ENCODE data around the gene CAP1. TPM values are rescaled to one million over a fixed set of nuclear protein-coding genes. Genes with fewer than 3 reads are reported as not detected.

CAP1 gene
- total and polyA plus RNA-seq, 7 donors, result 177 to 412 (median 234) TPM

DNA sequence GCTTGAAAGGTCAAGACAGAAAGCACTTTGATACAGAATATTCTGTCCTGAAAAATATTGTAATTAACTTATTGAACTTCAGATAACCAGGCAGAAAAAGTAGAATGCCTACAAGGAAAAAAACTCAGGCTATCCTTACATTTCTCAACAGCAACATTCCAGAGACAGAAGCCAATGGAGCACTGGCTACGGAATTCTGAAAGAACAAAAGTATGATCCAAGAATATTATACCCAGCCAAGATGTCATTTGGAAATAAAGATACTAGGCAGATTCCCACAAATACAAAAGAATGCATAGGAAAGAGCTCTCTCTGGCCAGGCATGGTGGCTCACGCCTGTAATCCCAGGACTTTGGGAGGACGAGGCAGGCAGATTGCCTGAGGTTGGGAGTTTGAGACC lies 62.4 kb downstream of the CAP1 start:
- H3K9me3 ChIP-seq, result no peaks in the 10 kb centered on the region
- no peaks in the 10 kb centered on the region for H3K4me1 ChIP-seq
- no peaks in the 10 kb centered on the region for H3K36me3 ChIP-seq
- DNase-seq, result no peak
- WGBS, 2 donors, result 95 to 96% methylated on average over 3 of the region's 3 CpGs
- no peak overlapping the region for H3K27ac ChIP-seq
- intact Hi-C loops (cut with DNase I), result no loop called here
- TF ChIP-seq EP300 (IDR thresholded peaks at IDR 0.05) (no peak), POLR2AphosphoS5 (IDR thresholded peaks at IDR 0.05) (no peak), POLR2A (IDR thresholded peaks at IDR 0.05) (no peak)
- TF ChIP-seq, protein P1, sequence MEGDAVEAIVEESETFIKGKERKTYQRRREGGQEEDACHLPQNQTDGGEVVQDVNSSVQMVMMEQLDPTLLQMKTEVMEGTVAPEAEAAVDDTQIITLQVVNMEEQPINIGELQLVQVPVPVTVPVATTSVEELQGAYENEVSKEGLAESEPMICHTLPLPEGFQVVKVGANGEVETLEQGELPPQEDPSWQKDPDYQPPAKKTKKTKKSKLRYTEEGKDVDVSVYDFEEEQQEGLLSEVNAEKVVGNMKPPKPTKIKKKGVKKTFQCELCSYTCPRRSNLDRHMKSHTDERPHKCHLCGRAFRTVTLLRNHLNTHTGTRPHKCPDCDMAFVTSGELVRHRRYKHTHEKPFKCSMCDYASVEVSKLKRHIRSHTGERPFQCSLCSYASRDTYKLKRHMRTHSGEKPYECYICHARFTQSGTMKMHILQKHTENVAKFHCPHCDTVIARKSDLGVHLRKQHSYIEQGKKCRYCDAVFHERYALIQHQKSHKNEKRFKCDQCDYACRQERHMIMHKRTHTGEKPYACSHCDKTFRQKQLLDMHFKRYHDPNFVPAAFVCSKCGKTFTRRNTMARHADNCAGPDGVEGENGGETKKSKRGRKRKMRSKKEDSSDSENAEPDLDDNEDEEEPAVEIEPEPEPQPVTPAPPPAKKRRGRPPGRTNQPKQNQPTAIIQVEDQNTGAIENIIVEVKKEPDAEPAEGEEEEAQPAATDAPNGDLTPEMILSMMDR (IDR thresholded peaks at IDR 0.05), result no peak
- no peaks in the 10 kb centered on the region for H3K27me3 ChIP-seq
- no peak overlapping the region for H3K4me3 ChIP-seq

DNA sequence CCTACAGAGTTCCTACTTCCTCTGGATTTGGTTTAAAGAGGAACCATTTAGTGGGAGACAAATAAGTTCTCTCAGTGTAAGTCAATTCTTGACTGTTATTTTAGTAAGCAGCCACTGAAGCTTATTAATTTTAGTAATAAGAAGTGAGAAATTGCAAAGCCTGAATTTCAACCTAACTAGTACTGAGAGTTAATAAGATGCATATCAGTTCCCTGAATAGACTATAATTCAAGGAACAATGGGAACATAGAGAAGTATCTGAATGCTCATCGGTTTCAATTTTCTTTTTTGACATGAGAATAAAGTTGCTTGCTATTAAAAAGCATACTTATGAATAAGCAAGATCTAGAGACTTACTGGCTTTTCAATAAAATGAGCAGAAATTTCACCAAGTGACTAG lies 64.5 kb downstream of the CAP1 start:
- WGBS, 2 donors, result 80 to 82% methylated on average over 1 of the region's 1 CpG
- Histone ChIP-seq H3K27me3 (no peaks in the 10 kb centered on the region), H3K27ac (no peak overlapping the region), H3K36me3 (no peaks in the 10 kb centered on the region), H3K9me3 (peaks cover 0 to 4% (median 2%) of the 10 kb centered on the region in 4 donors), H3K4me3 (no peak overlapping the region), H3K4me1 (no peaks in the 10 kb centered on the region)
- intact Hi-C loops (cut with DNase I), result no loop called here
- TF ChIP-seq, protein P1 (IDR thresholded peaks at IDR 0.05), result no peak
- no peak for TF ChIP-seq POLR2A (IDR thresholded peaks at IDR 0.05)
- no peak for TF ChIP-seq EP300 (IDR thresholded peaks at IDR 0.05)
- TF ChIP-seq POLR2AphosphoS5 (IDR thresholded peaks at IDR 0.05), result no peak
- no peak for DNase-seq

DNA sequence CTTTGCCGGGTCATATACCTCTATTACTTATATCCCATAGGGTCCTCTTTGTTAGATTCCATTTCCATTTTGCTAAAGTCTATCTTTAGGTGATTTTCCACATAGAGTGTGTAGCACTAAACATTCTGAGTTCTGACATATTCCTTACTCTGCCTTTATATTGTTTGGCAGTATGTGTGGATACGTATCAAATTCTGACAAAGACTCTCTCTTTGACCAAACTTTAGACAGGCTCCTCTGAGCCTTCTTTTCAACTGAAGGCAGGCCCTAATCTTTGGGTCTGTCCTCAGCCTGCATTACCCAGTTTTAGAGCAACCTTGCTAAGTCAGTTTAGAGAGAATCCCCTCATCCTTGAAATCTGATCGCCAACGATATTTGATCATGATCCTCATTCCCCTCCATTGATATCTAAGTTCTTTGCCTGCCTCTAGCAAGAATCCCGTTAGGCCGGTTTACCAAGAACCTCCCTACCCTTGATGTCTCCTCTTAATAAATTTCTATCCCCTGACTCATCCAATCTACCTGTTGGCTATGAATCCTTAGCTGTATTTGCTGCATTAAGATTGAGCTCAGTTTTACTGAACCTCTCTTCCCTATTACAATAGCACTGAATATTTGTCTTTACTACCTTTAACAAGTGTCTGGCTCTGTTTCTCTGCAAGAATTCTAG lies 66.9 kb downstream of the CAP1 start:
- no peak for DNase-seq
- 89 to 93% methylated on average over 6 of the region's 6 CpGs for WGBS, 2 donors

DNA sequence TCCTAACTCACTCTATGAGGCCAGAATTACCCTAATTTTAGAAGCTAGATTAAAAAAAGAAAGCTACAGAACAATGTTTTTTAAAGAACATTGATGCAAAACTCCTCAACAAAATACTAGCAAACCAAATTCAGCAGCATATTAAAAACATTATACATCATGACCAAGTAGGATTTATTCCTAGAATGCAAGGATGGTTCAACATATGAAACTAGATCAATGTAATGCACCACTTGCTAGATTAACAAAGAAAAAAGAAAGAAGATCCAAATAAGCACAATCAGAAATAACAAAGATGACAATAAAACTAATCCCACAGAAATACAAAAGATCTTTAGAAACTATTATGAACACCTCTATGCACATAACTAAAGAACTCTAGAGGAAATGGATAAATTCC lies 69.9 kb downstream of the CAP1 start:
- H3K9me3 ChIP-seq, result peaks cover 0 to 10% (median 7%) of the 10 kb centered on the region in 4 donors
- no peak for DNase-seq
- TF ChIP-seq EP300 (IDR thresholded peaks at IDR 0.05), result no peak
- TF ChIP-seq POLR2A (IDR thresholded peaks at IDR 0.05), result no peak
- TF ChIP-seq POLR2AphosphoS5 (IDR thresholded peaks at IDR 0.05), result no peak
- TF ChIP-seq, protein P1 (IDR thresholded peaks at IDR 0.05), result no peak
- no peaks in the 10 kb centered on the region for H3K4me1 ChIP-seq
- intact Hi-C loops (cut with DNase I), result no loop called here
- no peaks in the 10 kb centered on the region for H3K36me3 ChIP-seq
- no peak overlapping the region for H3K4me3 ChIP-seq
- no peaks in the 10 kb centered on the region for H3K27me3 ChIP-seq
- H3K27ac ChIP-seq, result no peak overlapping the region

More for the DNA sequence above, 66.9 kb downstream of the CAP1 start:
- Histone ChIP-seq H3K36me3 (no peaks in the 10 kb centered on the region), H3K4me1 (no peaks in the 10 kb centered on the region), H3K4me3 (no peak overlapping the region), H3K27me3 (no peaks in the 10 kb centered on the region), H3K9me3 (peaks cover 0 to 10% (median 7%) of the 10 kb centered on the region in 4 donors), H3K27ac (no peak overlapping the region)
- intact Hi-C loops (cut with DNase I), result no loop called here
- TF ChIP-seq, protein P1 (IDR thresholded peaks at IDR 0.05), result no peak
- TF ChIP-seq POLR2A (IDR thresholded peaks at IDR 0.05), result no peak
- TF ChIP-seq POLR2AphosphoS5 (IDR thresholded peaks at IDR 0.05), result no peak
- TF ChIP-seq EP300 (IDR thresholded peaks at IDR 0.05), result no peak

DNA sequence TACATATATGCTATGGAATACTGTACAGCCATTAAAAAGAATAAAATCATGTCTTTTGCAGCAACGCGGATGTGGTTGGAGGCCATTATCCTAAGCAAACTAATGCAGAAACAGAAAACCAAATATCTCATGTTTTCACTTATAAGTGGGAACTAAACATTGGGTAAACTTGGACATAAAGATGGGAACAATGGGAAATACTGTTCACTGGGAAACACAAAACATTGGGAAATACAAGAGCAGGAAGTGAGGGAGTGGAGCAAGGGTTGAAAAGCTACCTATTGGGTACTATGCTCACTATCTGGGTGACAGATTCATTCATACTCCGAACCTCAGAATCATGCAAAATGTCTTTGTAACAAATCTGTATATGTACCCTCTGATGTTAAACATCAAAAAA lies 73.9 kb downstream of the CAP1 start:
- intact Hi-C loops (cut with DNase I), result no loop called here
- Histone ChIP-seq H3K27me3 (no peaks in the 10 kb centered on the region), H3K4me3 (no peak overlapping the region), H3K9me3 (peaks cover 0 to 10% (median 7%) of the 10 kb centered on the region in 4 donors), H3K27ac (no peak overlapping the region), H3K4me1 (no peaks in the 10 kb centered on the region), H3K36me3 (no peaks in the 10 kb centered on the region)
- no peak for TF ChIP-seq EP300 (IDR thresholded peaks at IDR 0.05)
- TF ChIP-seq POLR2AphosphoS5 (IDR thresholded peaks at IDR 0.05), result no peak
- TF ChIP-seq POLR2A (IDR thresholded peaks at IDR 0.05), result no peak
- TF ChIP-seq, protein P1 (IDR thresholded peaks at IDR 0.05), result no peak
- no peak for DNase-seq
- 91 to 92% methylated on average over 3 of the region's 3 CpGs for WGBS, 2 donors
